GM18508 (cell line): Measurements from ENCODE around the gene SIDT2.
"Not testable (repeated sequence)": the region's sequence is repeated elsewhere in the genome, so short reads cannot be mapped to it uniquely, and the experiment has no call there.

Experiments
- ATAC-seq: cut with Tn5 transposase; IDR thresholded peaks from one replicate; pipeline ENCODE4 v1.9.1; 2021; ENCODE audit warnings: moderate number of reproducible peaks; ENCODE audit not compliant: insufficient read depth, unreplicated experiment

The SIDT2 gene

DNA sequence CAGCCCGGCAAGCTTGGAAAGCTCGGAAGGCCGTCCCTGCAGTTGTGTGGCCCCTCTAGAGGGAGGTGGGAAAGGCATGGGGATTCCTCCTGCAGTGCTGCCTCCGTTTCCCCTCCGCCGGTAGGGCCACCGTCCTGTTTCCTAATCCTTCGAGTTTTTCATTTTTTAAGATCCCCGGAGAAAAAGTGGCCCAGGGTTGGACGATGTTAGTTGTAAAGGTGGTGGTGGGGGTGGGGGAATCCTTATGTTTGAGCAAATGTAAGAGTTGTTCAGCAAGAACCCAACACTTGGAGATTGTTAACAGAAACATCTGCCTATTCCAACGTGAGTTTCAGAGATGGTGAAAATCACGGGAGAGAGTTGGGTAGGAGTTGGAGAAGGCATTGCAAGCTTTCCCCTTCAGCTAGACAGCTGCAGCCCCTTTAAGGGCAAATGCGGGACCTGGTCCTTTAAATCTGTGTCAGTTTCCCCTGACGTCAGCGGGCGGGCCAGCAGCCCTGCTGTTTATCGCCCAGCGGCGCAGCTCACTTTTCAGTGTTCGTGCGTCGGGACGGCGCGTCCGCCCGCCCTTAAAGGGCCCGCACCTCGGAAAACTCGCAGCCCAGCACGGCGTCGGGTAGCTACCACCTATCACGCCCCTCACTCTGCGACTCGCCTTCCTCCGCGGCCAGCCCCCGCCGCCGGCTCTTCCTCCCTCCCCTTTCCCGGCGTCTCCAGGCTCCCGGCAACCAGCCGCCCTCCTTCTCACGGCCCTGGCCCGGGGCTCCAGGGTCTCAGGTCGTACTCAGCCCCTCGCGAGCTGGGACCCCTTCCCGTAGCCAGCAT is at the start of gene SIDT2:
Gene SIDT2 (plus strand): TSS at position 534 of the 825 bp plus-strand sequence. CDS start 521 bp downstream, outside the sequence.
- ATAC-seq, result peak; percentile 81

DNA sequence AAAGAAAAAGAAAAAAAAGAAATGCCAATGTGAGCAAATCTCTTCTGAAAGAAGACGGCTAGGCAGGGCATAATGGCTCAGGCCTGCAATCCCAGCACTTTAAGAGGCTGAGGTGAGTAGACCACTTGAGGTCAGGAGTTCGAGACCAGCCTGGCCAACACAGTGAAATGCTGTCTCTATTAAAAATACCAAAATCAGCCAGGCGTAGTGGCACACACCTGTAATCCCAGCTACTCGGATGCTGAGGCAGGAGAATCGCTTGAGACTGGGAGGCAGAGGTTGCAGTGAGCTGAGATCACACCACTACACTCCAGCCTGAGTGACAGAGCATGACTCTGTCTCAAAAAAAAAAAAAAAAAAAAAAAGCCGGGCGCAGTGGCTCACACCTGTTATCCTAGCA is 48.1 kb upstream of the SIDT2 start:
- not testable (repeated sequence) for ATAC-seq

DNA sequence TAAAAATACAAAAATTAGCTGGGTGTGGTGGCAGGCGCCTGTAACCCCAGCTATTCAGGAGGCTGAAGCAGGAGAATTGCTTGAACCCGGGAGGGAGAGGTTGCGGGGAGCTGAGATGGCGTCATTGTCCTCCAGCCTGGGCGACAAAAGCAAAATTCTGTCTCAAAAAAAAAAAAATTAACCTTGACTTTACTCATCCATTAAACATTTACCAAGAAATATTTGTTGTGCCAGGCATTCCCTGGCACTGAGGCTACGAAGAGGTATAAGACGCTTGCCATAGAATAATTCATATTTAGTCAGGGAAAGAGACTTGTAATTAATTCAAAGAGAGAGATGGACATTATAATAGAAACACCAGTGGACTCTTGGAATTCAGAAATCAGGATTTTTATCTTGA is 47.7 kb upstream of the SIDT2 start:
- no peak for ATAC-seq

DNA sequence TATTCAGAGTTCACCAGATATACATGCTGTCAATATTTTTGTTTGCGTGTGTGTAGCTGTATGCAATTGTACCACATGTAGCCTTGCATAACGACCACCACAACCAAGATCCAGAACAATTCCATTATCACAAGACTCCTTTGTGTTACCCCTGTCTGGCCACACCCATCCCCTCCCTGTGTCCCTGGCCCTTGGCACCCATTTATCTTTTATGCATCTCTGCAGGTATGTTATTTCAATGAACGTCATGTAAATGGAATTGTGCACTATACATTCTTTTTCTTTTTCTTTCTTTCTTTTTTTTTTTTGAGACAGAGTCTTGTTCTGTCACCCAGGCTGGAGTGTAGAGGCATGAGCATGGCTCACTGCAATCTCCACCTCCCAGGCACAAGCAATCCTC is 44.1 kb upstream of the SIDT2 start:
- no peak for ATAC-seq

DNA sequence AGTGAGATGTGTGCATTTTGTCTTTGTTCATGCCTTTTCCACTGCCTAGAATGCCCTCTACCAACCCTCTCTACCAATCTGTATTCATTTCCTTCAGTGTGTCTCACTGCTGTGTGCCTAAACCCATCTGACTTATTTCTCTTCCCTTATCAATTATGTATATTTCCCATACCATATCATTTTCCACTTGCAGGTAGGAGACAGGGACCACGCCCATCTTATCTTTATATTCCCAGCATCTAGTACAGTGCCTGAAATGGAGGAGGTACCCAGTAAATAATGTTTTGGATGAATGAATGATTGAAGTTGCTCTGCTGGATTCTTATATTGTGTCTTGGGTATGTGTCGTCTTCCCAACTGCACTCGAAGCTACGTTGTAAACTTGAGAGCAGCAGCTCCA is 43.6 kb upstream of the SIDT2 start:
- not testable (repeated sequence) for ATAC-seq

DNA sequence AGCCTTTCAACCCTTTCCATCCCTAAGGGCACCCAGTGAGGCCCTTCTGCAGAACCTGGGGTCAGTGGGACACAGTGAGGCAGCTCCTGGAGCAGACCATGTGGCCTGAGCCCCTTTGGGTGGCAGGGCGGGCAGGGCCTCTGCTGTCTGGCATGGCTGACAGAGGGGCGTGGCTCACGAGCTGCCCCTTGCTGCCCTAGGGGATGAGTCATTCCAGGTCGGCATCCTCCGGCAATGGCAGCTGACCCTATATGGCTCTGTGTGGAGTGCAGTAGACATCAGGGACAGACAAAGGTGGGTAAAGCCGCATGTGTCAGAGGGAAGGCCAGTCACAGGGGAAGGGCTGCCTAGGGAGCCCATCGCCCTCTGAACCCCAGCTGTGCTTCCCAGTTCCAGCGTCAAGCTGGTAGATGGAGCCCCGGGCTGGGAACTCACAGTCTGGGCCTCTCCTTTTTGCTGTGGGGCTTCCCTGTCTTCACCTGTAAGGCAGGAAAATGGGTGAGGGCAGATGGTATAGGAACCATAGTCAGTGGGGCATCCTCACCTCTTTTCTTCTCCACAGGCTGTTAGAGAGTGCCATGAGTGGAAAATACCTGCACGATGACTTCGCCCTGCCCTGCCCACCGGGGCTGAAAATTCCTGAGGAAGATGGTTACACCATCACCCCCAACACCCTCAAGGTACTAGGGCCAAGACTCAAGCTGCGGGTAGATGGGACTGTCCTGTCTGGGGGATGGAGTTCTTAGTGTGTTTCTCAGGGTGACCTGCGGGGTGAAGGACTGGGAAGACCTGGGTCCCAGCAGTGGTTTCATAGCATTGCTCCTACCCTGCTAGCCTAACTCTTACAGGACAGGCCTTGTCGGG is 41.1 kb upstream of the SIDT2 start:
- not testable (repeated sequence) for ATAC-seq

DNA sequence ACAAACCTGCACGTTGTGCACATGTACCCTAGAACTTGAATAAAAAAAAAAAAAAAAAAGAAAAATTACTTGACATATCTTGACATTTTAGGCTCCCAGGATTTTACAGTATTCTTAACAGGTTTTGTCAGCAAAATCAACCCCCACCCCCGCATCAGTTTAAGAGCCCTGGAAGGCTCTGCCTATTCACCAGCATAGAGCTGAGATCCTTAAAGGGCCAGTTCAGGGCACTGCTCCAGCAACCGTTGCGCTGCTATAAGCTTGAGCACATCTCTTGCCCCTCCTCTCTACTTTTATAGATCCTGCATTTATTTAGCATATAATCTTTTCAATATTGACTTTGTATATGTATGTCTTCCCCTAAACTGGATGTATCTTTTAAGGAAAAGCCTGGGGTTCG is 35.2 kb upstream of the SIDT2 start:
- ATAC-seq, result no peak

DNA sequence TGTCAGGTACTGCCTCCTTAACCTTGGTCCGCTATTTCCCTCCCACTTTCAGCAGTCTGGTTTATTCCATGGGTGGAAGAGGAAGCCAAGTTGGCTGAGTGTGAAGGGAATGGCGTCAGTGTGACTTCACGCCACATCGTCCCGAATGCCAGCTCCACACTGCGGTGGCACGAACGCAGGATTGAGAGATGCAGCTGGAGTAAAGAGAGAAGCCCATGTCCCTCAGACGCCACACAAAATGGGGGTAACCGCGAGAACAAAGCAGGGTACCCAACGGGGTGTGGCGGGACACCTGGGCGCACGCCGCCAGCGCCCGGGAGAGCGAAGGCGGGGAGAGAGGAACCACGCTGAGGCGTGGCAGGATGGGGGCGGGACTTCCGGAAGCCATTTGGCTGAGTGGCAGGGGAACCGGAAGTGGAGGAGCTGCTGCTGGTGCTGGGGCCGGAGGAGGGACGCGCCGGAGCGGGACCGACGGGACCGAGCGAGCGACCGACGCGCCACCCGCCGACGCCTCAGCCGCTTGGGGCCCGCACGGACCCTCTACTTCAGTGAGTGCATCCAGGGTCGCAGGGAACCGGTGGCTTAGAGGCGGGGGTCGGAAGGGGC is 34.6 kb upstream of the SIDT2 start, which contains the start of gene PAFAH1B2:
Gene PAFAH1B2 (plus strand): TSS at position 417 of the 606 bp plus-strand sequence. CDS start 8,161 bp downstream, outside the sequence.
- peak; percentile 67 for ATAC-seq

DNA sequence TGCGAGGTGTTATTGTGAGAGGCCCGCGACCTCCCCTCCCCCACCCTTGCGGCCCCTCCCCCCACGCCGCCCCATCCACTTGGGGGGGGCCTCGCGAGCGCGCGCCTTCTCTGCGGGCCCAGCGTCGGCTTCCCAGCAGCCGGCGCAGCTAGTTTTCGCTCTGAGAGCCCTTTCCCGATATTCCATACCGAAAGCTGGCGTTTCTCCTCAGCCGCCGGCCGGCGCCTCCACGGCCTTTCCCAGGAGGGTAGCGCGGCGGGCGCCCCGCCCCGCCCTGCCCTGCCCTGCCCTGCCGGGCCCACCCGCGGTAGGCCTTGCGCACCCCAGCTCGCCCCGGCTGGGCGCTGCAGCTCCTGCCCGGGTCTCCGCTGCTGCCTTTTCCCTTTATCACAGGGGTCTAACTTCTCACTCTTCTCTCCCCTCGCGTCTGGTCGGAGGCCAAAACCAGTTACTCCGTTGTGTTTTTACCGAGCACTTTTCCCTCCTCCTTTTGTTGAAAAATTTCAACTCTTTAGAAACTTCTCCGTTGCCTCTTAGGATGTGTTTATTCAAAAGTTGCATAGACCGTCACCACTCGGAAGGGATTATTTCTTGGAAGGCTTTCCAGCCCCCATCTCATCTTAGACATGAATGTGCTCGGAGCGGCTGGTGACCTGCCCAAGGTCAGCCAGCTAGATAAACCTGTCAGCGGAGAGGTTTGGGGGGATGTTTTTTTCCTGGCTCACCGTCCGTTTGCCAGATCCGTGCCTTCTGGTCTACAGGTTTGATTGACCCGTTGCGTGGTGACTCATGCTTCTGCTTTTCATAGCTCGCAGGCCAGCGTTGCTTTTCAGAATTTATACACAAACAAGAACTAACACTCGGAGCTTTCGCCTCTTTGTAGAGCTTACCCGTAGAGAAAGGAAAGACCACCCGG is 33.8 kb upstream of the SIDT2 start:
- peak; percentile 27 for ATAC-seq

DNA sequence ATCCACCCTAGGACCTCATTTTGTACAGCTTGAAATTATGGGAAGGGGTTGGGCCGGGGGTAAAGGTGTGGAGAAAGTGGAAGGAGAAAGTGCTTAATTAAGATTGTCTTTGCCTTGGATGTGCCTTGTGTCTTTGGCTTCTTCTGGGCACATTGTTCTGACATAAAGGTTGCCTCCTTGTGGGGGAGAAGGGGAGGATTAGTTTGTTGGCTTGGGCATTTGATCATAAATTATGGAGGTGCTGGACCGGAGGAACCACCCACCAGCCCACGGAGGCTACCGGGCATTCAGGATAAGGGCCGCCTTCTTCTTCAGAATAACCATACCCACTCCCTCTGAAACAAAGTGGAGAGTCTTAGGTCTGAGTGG is 33.2 kb upstream of the SIDT2 start:
- no peak for ATAC-seq

DNA sequence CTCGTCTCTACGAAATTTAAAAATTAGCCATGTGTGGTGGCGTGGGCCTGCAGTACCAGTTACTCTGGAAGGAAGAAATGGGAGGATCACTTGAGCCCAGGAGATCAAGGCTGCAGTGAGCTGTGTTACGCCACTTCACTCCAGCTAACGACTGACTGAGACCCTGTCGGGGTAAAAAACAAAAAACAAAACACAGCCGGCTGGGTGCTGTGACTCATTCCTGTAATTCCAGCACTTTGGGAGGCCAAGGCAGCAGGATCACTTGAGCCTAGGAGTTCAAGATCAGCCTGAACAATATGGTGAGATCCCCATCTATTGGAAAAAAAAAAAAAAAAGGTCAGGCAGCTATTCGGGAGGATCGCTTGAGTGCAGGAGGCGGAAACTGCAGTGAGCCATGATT is 32.0 kb upstream of the SIDT2 start:
- ATAC-seq, result no peak

DNA sequence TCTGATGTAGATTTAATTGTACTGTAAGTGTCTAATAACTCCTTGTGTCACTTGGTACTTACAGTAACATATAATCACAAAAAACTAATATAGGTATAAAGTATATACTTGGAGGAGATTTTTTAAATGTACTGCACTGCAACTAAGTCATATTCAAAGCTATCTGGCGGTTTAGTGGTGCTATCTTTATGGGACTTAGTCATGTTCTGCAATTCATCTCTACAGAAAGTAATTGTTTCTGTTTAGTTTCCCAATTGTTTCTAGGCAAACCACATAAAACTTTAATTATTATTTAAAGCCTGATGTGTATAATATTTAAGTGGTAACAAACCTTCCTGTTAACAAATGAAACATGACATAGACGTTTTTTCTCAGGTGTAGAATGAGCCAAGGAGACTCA is 26.5 kb upstream of the SIDT2 start:
- no peak for ATAC-seq

DNA sequence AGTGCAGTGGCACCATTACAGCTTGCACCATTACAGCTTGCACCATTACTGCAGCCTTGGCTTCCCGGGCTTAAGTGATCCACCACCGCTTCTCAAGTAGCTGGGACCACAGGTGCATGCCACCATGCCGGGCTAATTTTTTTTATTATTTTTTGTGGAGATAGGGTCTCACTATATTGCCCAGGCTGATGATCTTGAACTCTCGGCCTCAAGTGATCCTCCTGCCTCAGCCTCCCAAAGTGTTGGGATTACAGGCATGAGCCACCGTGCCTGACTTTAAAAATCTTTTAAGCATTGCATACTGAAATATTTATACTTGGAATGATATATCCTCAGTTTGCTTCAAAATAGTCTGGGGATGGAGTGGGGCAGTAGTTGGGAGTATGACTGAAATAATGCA is 24.1 kb upstream of the SIDT2 start:
- no peak for ATAC-seq

DNA sequence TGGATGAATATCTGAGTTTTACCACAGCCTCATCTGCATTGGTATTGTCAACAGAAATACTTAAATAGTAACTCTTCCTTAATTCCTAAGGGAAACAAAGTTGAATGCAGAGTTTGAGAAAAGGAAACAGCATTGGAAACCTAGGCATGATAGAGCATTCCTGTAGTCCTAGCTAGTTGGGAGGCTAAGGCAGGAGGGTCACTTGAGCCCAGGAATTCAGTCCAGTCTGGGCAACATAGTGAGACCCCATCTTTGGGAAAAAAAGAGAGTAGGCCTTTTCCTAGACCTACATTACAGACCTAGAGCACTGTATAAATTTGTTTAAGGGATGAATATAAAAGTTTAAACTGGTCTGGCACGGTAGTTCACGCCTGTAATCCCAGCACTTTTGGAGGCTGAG is 21.0 kb upstream of the SIDT2 start:
- ATAC-seq, result no peak

DNA sequence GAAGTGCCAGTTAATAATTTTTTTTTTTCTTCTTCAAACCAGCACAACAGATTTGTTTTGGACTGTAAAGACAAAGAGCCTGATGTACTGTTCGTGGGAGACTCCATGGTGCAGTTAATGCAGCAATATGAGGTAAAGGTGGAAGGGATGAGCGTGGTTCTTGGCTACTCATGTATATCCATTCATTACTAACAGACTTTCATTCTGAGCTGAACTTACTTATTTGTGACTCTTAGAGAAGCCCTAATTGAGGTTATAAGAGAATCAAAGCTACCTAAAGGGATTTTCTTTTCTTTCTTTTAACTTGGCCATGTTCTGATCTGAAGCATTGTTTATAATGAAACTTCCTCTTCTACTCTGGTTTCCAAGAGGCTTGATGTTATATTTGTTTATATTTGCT is 18.7 kb upstream of the SIDT2 start:
- no peak for ATAC-seq

DNA sequence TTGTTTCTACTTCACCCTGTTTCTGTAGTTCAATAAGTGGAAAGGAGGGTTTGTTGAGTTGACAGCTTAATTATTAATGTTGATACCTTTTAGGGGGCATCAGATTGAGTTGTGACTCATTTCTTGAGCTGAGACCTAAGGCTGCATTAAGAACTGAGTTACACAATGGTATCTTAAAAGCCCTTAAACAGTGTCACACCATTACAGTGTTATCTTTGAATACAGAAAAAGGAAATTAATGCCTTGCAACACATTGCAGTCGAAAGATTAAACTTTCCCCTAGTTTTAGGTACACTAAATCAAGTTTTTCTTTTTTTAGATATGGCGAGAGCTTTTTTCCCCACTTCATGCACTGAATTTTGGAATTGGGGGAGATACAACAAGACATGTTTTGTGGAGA is 17.7 kb upstream of the SIDT2 start:
- no peak for ATAC-seq

DNA sequence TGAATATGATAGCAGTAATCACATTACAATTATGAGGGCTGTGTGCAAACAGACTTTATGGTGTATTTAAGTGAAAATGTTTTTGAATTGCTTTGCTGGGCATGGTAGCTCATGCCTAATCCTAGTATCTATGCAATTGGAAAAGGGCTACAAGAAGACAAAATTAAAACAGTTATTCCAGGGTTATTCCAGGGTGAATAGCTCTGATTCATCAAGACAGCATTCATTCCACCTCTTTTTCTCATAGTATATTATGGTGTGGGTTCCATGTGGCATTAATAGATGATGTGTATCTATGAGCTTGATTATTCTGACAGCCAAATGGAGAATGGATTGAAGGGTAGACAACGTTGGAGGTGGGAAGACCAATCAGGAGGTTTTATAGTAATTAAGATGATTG is 12.1 kb upstream of the SIDT2 start:
- ATAC-seq, result no peak

DNA sequence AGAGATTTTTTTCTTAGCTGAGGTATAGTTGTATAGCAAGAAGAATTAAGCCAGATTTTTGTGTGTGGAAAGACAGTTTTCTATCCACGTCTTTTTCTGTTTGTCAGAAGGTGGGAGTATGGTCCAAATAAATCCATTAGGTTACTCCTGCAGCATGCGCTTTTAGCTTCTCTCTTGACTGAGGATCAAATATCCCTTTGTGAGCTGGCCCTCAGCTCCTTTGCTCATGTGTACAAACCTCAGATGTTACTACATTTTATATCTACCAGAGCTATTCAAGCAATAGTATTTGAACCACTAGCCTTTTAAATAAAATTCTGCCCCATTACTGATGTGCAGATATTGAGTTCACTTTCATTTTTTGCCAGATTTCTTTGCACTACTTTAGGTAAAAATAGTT is 8.8 kb upstream of the SIDT2 start:
- no peak for ATAC-seq

DNA sequence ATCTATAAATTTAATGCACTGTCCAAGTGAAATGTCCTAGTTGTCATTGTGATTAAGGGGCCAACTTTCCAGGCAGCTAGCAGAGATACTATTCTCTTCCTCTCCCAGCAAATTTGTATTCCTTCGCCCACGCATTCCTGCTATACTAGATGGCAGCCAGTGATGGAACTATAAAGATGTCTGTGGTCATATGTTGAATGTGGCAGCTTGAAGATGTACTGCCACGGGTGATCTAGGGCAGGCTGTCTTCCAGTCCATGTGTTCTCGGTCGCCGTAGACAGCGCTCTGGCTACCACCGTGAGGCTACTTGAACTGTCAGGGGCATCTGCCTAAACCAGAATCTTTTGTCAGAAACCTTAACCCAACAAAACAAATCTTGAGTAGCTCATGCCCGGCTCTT is 8.3 kb upstream of the SIDT2 start:
- no peak for ATAC-seq

DNA sequence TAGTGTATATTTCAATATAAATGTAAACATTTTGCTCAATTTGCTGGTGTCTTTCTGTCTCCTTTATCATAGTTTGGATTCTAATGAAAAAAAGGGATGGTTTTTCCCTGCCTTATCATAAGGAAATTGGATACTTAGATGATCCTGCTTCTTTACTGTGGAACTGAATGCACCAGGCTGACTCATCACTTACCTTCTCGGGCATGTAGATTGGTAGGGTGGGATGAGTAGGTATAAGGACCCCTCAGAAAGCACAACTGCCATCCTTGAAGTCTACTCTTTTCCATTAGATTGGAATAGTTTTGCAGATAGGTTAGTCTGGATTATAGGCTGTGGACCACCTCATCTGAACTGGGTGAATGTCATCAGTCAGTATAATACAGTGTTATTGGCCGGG is 7.5 kb upstream of the SIDT2 start:
- no peak for ATAC-seq
